Mesodermal cell (in vitro differentiated cells): ENCODE results near the gene CLEC4A.
"Not testable (repeated sequence)": the region's sequence is repeated elsewhere in the genome, so short reads cannot be mapped to it uniquely, and the experiment has no call there.

Source experiments
- H3K27ac ChIP-seq: 2 replicates; pipeline ENCODE4 v1.7.0; 2013; ENCODE audit warnings: mild to moderate bottlenecking, low read depth, low read length, moderate library complexity; ENCODE audit not compliant: severe bottlenecking
- H3K36me3 ChIP-seq: 2 replicates; pipeline ENCODE4 v1.7.1; 2013; ENCODE audit warnings: mild to moderate bottlenecking, low read length, moderate library complexity; ENCODE audit not compliant: control insufficient read depth, insufficient read depth
- H3K4me1 ChIP-seq: one replicate; pipeline ENCODE4 v1.7.1; 2013; ENCODE audit warnings: mild to moderate bottlenecking, low read length; ENCODE audit not compliant: insufficient read depth, control insufficient read depth, poor library complexity, severe bottlenecking
- H3K4me3 ChIP-seq: 2 replicates; pipeline ENCODE4 v1.7.0; 2013; ENCODE audit warnings: low read length, control low read depth, mild to moderate bottlenecking; ENCODE audit not compliant: insufficient read depth, poor library complexity, severe bottlenecking; ENCODE audit errors: extremely low read depth
- H3K9me3 ChIP-seq: 2 replicates; pipeline ENCODE4 v1.7.1; 2013; ENCODE audit warnings: mild to moderate bottlenecking, low read length, moderate library complexity; ENCODE audit not compliant: control insufficient read depth
- WGBS, 2 experiments: methylation state at CpG; one replicate each; pipeline ENCODE4 v1.1.5; 2013; ENCODE audit warnings: missing lambda C conversion rate in 2 of 2; ENCODE audit not compliant: insufficient coverage in 2 of 2; 5-methylcytosine and 5-hydroxymethylcytosine counted together

Gene CLEC4A

GRCh38 chr12:8088574-8088973 is 34.8 kb upstream of the CLEC4A start:
- H3K4me3 ChIP-seq: no peak overlapping the region
- H3K4me1 ChIP-seq: no peaks in the 10 kb centered on the region
- 94 to 97% methylated on average over 3 of the region's 3 CpGs for WGBS, 2 experiments
- H3K9me3 ChIP-seq: no peaks in the 10 kb centered on the region
- H3K27ac ChIP-seq: no peak overlapping the region
- peaks cover 33% of the 10 kb centered on the region for H3K36me3 ChIP-seq

DNA sequence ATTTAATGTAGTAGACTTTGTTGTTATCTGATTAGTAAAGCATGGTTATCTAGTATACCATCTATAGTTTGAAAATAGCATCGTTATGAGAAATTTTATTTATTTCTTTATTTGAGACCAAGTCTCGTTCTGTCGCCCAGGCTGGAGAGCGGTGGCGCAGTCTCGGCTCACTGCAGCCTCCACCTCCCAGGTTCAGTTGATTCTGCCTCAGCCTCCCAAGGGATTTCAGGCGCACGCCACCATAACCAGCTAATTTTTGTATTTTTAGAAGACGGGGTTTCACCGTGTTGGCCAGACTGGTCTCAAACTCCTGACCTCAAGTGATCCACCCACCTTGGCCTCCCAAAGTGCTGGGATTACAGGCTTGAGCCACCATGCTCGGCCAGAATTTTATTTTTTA is 34.1 kb upstream of the CLEC4A start:
- H3K9me3 ChIP-seq, H3K4me1 ChIP-seq, H3K27ac ChIP-seq, H3K4me3 ChIP-seq: not testable (repeated sequence)
- 93% methylated on average over 8 to 10 of the region's 11 CpGs for WGBS, 2 experiments
- peaks cover 35% of the 10 kb centered on the region for H3K36me3 ChIP-seq

GRCh38 chr12:8089716-8090115 is 33.7 kb upstream of the CLEC4A start:
- H3K27ac ChIP-seq: no peak overlapping the region
- H3K4me1 ChIP-seq: no peaks in the 10 kb centered on the region
- H3K36me3 ChIP-seq: peaks cover 39% of the 10 kb centered on the region
- no peak overlapping the region for H3K4me3 ChIP-seq
- no peaks in the 10 kb centered on the region for H3K9me3 ChIP-seq
- WGBS, 2 experiments: 77 to 98% methylated on average over 3 to 4 of the region's 5 CpGs

DNA sequence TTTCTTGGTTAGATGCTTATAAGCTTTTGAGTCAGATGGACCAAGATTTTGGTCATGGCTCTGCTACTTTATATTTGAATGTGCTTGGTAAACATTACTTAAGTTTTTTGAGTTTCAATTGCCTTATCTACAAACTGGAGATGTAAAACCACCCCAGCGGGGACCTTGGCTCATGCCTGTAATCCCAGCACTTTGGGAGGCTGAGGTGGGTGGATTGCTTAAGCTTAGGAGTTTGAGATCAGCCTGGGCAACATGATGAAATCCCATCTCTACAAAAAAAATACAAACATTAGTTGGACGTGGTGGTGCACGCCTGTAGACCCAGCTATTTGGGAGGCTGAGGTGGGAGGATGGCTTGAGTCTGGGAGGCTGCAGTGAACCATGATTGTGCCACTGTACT is 30.1 kb upstream of the CLEC4A start:
- no CpG with 5 or more reads among the region's 3 CpGs for WGBS, 2 experiments
- Histone ChIP-seq H3K36me3 (peaks cover 64% of the 10 kb centered on the region), H3K4me1 (no peaks in the 10 kb centered on the region), H3K9me3 (no peaks in the 10 kb centered on the region), H3K4me3 (no peak overlapping the region), H3K27ac (no peak overlapping the region)

GRCh38 chr12:8096281-8096915 is 27.0 kb upstream of the CLEC4A start:
- Histone ChIP-seq H3K4me1 (no peaks in the 10 kb centered on the region), H3K9me3 (no peaks in the 10 kb centered on the region), H3K4me3 (no peak overlapping the region), H3K36me3 (peaks cover 53% of the 10 kb centered on the region), H3K27ac (no peak overlapping the region)
- no CpG with 5 or more reads among the region's 2 CpGs for WGBS, 2 experiments

DNA sequence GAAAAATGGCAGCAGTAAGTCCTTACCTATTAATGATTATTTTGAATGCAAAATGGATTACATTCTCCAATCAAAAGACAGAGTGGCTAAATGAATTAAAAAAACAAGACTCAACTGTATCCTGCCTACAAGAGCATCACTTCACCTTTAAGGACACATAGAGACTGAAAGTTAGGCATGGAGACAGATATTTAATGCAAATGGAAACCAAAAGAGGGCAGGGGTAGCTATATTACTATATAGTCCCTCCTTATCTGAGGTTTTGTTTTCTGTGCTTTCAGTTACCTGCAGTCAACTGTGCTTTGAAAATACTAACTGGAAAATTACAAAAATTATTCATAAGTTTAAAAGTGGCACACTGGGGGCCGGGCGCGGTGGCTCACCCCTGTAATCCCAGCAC is 24.2 kb upstream of the CLEC4A start:
- WGBS, 2 experiments: 97% methylated on average over 3 of the region's 3 CpGs; no CpG with 5 or more reads in 1 of the 2 experiments
- H3K4me3 ChIP-seq: no peak overlapping the region
- peaks cover 33% of the 10 kb centered on the region for H3K36me3 ChIP-seq
- H3K4me1 ChIP-seq: no peaks in the 10 kb centered on the region
- no peaks in the 10 kb centered on the region for H3K9me3 ChIP-seq
- H3K27ac ChIP-seq: no peak overlapping the region

GRCh38 chr12:8108808-8109398 is 14.5 kb upstream of the CLEC4A start:
- Histone ChIP-seq H3K9me3 (peaks cover 2% of the 10 kb centered on the region), H3K4me1 (no peaks in the 10 kb centered on the region), H3K27ac (no peak overlapping the region), H3K4me3 (no peak overlapping the region), H3K36me3 (no peaks in the 10 kb centered on the region)
- 26 to 33% methylated on average over 2 to 3 of the region's 3 CpGs for WGBS, 2 experiments

DNA sequence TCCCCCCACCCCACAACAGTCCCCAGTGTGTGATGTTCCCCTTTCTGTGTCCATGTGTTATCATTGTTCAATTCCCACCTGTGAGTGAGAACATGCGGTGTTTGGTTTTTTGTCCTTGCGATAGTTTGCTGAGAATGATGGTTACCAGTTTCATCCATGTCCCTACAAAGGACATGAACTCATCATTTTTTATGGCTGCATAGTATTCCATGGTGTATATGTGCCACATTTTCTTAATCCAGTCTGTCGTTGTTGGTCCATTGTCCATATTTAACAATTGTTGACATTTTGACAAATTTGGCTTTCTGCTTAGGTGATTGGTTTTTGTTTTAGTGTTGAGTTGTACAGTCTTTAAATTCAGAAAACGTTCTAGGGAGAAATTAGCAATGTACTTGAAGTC is 10.3 kb upstream of the CLEC4A start:
- not testable (repeated sequence) for H3K4me3 ChIP-seq, H3K36me3 ChIP-seq, H3K4me1 ChIP-seq, H3K27ac ChIP-seq, H3K9me3 ChIP-seq
- 100% methylated on average over 1 of the region's 4 CpGs for WGBS, 2 experiments

DNA sequence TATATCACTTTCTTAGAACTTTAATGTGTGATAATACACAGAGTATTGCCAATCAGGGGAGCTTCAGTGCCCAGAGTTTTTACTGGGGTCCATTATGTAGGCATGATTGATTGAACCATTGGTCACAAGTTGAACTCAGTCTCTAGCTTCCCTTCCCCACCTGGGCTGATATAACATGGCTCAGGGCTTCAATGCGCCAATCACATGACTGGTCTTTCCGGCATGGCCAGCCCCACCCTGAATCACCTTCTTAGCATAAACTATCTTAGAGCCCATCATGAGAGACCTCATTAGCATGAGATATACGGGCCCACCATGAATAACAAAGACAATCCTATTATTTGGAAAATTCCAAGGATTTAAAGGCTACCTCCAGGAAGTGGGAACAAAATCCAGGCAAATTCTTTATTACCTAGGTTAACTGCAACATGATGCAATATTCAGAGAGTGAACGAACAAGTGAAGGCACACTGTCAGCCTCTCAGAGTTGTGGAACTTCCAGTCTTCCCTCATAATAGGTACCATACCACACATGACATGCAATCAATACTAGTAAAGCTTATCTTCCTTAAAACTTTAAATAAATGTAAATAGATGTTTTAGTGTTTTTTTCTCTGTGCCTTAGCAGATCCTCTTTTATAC is 3.2 kb upstream of the CLEC4A start:
- H3K36me3 ChIP-seq: no peaks in the 10 kb centered on the region
- H3K4me3 ChIP-seq: no peak overlapping the region
- no peak overlapping the region for H3K27ac ChIP-seq
- WGBS, 2 experiments: 84 to 100% methylated on average over 2 to 3 of the region's 4 CpGs
- no peaks in the 10 kb centered on the region for H3K4me1 ChIP-seq
- peaks cover 3% of the 10 kb centered on the region for H3K9me3 ChIP-seq

- no peaks in the 10 kb centered on the region for H3K4me1 ChIP-seq
- WGBS, 2 experiments: 80 to 89% methylated on average over 4 of the region's 4 CpGs
- H3K4me3 ChIP-seq: no peak overlapping the region
- no peaks in the 10 kb centered on the region for H3K9me3 ChIP-seq
- no peak overlapping the region for H3K27ac ChIP-seq
- no peaks in the 10 kb centered on the region for H3K36me3 ChIP-seq
Measured at GRCh38 chr12:8127138-8127537, 3.7 kb downstream of the CLEC4A start.
